ENCODE data around the gene FAM53A. TPM values are rescaled to one million over a fixed set of nuclear protein-coding genes. Genes with fewer than 3 reads are reported as not detected.

FAM53A gene
- total and polyA plus RNA-seq, 2 of the 4 experiments (the other 2 are of a cell fraction): 2.0 to 3.1 TPM

DNA sequence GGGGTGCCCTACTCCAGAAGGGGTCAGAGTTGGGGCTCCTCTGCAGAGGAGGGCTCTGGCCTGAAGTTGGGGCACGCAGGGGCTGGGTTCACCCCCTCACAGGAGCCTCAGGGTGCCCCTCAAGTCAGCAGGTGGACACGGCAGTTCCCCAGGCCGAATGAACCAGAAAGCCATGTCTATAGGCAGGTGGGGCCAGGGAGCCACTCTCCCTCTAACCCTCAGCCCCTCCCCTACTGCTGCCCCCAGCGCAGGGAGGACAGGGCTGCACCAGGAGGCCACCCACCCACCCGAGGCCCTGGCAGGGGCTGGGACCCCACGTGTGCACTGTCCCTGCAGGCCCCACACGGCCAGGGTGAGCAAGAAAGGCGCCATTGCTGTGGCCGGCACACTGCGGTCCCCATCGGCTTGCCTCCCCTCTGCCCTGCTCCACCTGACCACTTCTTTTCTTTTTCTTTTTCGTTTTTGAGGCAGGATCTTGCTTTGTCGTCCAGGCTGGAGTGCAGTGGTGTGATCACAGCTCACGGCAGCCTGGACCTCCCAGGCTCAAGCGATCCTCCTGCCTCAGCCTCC, 83.8 kb downstream of the FAM53A start:
- H3K4me3 ChIP-seq (ENCODE audit: insufficient read depth, low read depth, low read length): no peak overlapping the region
- no peak overlapping the region for H2AK9ac ChIP-seq (replicated peaks; ENCODE audit: low read depth, low read length, poor library complexity)
- H3K27me3 ChIP-seq (ENCODE audit: control insufficient read depth, insufficient read depth, low read length): peaks cover 14% of the 10 kb centered on the region; the same call in 1 of the 2 replicates
- in situ Hi-C loops (cut with MboI; ENCODE audit: low sequenced_read_pairs) (no loop called here), intact Hi-C loops (cut with micrococcal nuclease) (no loop called here), dilution Hi-C loops (cut with HindIII; ENCODE audit: low sequenced_read_pairs, unreplicated experiment) (no loop called here)
- no peak overlapping the region for H3K18ac ChIP-seq (ENCODE audit: low read depth, low read length)
- no peak overlapping the region for H2BK120ac ChIP-seq (ENCODE audit: low read depth, low read length)
- H3K79me1 ChIP-seq (ENCODE audit: low read depth in 1 of 2, low read length in 2 of 2): no peaks in the 10 kb centered on the region
- CTCF ChIA-PET: no interaction called here
- POLR2A ChIA-PET (ENCODE audit: unreplicated experiment): no interaction called here
- no peak overlapping the region for H2BK15ac ChIP-seq (ENCODE audit: low read depth, low read length)
- no peak overlapping the region for H2AFZ ChIP-seq (replicated peaks; ENCODE audit: low read length, poor library complexity)
- no peak overlapping the region for H3K4ac ChIP-seq (ENCODE audit: low read depth, low read length)
- no peaks in the 10 kb centered on the region for H3K4me1 ChIP-seq (ENCODE audit: control insufficient read depth, insufficient read depth, low read length)
- no peak overlapping the region for H3K27ac ChIP-seq (ENCODE audit: insufficient read depth, low read length)
- DNase-seq (no peak), ATAC-seq (ENCODE audit: low read depth) (no peak)
- H2AK5ac ChIP-seq (ENCODE audit: low read depth, low read length): no peak overlapping the region
- no peak overlapping the region for H3K23ac ChIP-seq (ENCODE audit: low read depth, low read length)
- no peaks in the 10 kb centered on the region for H3K9me1 ChIP-seq (ENCODE audit: insufficient read depth, low read length)
- H2BK20ac ChIP-seq (ENCODE audit: low read depth, low read length): no peak overlapping the region
- no peak overlapping the region for H4K5ac ChIP-seq (ENCODE audit: low read depth, low read length)
- no peak overlapping the region for H4K8ac ChIP-seq (ENCODE audit: low read depth in 2 of 2, low read length in 2 of 2)
- H3K9me3 ChIP-seq (ENCODE audit: control insufficient read depth, insufficient read depth, low read length): no peaks in the 10 kb centered on the region
- H3K14ac ChIP-seq (replicated peaks; ENCODE audit: low read depth, low read length): no peak overlapping the region
- H3K4me2 ChIP-seq (ENCODE audit: low read depth, low read length): no peak overlapping the region
- TF ChIP-seq CHD1 (IDR thresholded peaks at IDR 0.05; ENCODE audit: low read depth, low read length) (no peak), CEBPB (IDR thresholded peaks at IDR 0.05; ENCODE audit: low read depth, low read length) (no peak), FOS (IDR thresholded peaks at IDR 0.05; ENCODE audit: low read depth, low read length) (no peak)
- H4K91ac ChIP-seq (ENCODE audit: insufficient read depth, low read depth, low read length): no peak overlapping the region
- no peaks in the 10 kb centered on the region; the same call in 1 of the 2 replicates for H4K20me1 ChIP-seq (ENCODE audit: insufficient read depth, low read length)
- no peak overlapping the region for H3K56ac ChIP-seq (ENCODE audit: extremely low read depth, insufficient read depth, low read length)
- WGBS, 2 experiments (ENCODE audit: extremely low coverage in 2 of 2, insufficient read length in 1 of 2): 66% methylated on average over 8 of the region's 15 CpGs; no CpG with 5 or more reads in 1 of the 2 experiments
- H3K9ac ChIP-seq (ENCODE audit: low read depth, low read length): no peak overlapping the region
- no TSS peak for BruUV-seq (replicated peaks)
- H2BK5ac ChIP-seq (ENCODE audit: low read depth, low read length, poor library complexity, severe bottlenecking): no peak overlapping the region
- H3K36me3 ChIP-seq (ENCODE audit: control insufficient read depth, insufficient read depth, low read length): no peaks in the 10 kb centered on the region
